Liver (tissue), 9 donors: ENCODE measurements around the gene PRKCH. TPM values are rescaled to one million over a fixed set of nuclear protein-coding genes. Genes with fewer than 3 reads are reported as not detected.

ENCODE experiments used
- DNase-seq: peaks from one replicate; pipeline ENCODE4 v3.0.0-alpha.2; 2017; ENCODE audit warnings: low spot score
- H3K27ac ChIP-seq, 2 donors: one replicate each; pipeline ENCODE4 v1.7.0; 2013; ENCODE audit warnings: inconsistent platforms in 2 of 2, low read length in 2 of 2, control low read depth in 1 of 2, low read depth in 1 of 2, mild to moderate bottlenecking in 1 of 2
- H3K27me3 ChIP-seq, 4 donors: one replicate each; pipeline versions ENCODE4 v1.6.1 to v1.7.0; 2013; ENCODE audit warnings: low read length in 3 of 4, inconsistent platforms in 1 of 4, mild to moderate bottlenecking in 1 of 4, moderate library complexity in 1 of 4; ENCODE audit not compliant: control insufficient read depth in 4 of 4, insufficient read depth in 4 of 4
- H3K36me3 ChIP-seq, 4 donors: one replicate each; pipeline versions ENCODE4 v1.6.1 to v1.7.0; 2013; ENCODE audit warnings: low read length in 3 of 4, mild to moderate bottlenecking in 3 of 4, low read depth in 1 of 4, moderate library complexity in 1 of 4; ENCODE audit not compliant: control insufficient read depth in 4 of 4, insufficient read depth in 3 of 4
- H3K4me1 ChIP-seq, 4 donors: one replicate each; pipeline versions ENCODE4 v1.6.1 to v1.7.0; 2013; ENCODE audit warnings: low read length in 3 of 4, mild to moderate bottlenecking in 3 of 4, moderate library complexity in 1 of 4; ENCODE audit not compliant: control insufficient read depth in 4 of 4, insufficient read depth in 4 of 4
- H3K4me3 ChIP-seq, 3 donors: one replicate each; pipeline versions ENCODE4 v1.6.1 to v1.7.0; 2013; ENCODE audit warnings: low read length in 3 of 3, control low read depth in 1 of 3, low read depth in 1 of 3, mild to moderate bottlenecking in 1 of 3
- H3K9ac ChIP-seq, 2 donors: one replicate each; pipeline ENCODE4 v1.7.0; 2013; ENCODE audit warnings: low read length in 2 of 2, mild to moderate bottlenecking in 2 of 2, moderate library complexity in 2 of 2, control low read depth in 1 of 2, low read depth in 1 of 2
- H3K9me3 ChIP-seq, 4 donors: one replicate each; pipeline versions ENCODE4 v1.6.1 to v1.7.0; 2013; ENCODE audit warnings: low read length in 3 of 4; ENCODE audit not compliant: control insufficient read depth in 4 of 4
- ATF3 ChIP-seq: IDR thresholded peaks from 2 replicates; pipeline ENCODE4 v1.6.1; 2016; ENCODE audit warnings: antibody characterized with exemption
- CTCF ChIP-seq: fragments of 150-350 bp; IDR thresholded peaks from 2 replicates; pipeline ENCODE4 v1.5.1; 2017; ENCODE audit warnings: improper control_type of control experiment, low read depth, low read length; ENCODE audit not compliant: missing input control
- EGR1 ChIP-seq, 2 donors: IDR thresholded peaks; 2 replicates each; pipeline ENCODE4 v1.6.1; 2016 to 2018; ENCODE audit warnings: antibody characterized with exemption in 2 of 2, low read depth in 2 of 2
- FOXA1 ChIP-seq: IDR thresholded peaks from 2 replicates; pipeline ENCODE4 v1.6.1; 2016; ENCODE audit warnings: antibody characterized with exemption
- FOXA2 ChIP-seq: IDR thresholded peaks from 2 replicates; pipeline ENCODE4 v1.6.1; 2016; ENCODE audit warnings: antibody characterized with exemption
- GABPA ChIP-seq, 2 donors: IDR thresholded peaks in 1 of 2; conservative IDR thresholded peaks in 1 of 2; 2 replicates each; pipeline ENCODE4 v1.6.1; 2016; ENCODE audit warnings: antibody characterized with exemption in 2 of 2, mild to moderate bottlenecking in 1 of 2, moderate library complexity in 1 of 2
- HNF4A ChIP-seq, 2 donors: conservative IDR thresholded peaks; 2 replicates each; pipeline ENCODE4 v1.6.1; 2016; ENCODE audit warnings: antibody characterized with exemption in 2 of 2, mild to moderate bottlenecking in 2 of 2
- JUND ChIP-seq, 2 donors: IDR thresholded peaks; 2 replicates each; pipeline ENCODE4 v1.6.1; 2016; ENCODE audit warnings: antibody characterized with exemption in 2 of 2
- MAX ChIP-seq: IDR thresholded peaks from 2 replicates; pipeline ENCODE4 v1.6.1; 2016; ENCODE audit warnings: antibody characterized with exemption
- RAD21 ChIP-seq, 2 donors: IDR thresholded peaks; 2 replicates each; pipeline ENCODE4 v1.6.1; 2016; ENCODE audit warnings: antibody characterized with exemption in 2 of 2, mild to moderate bottlenecking in 2 of 2
- REST ChIP-seq: IDR thresholded peaks from 2 replicates; pipeline ENCODE4 v1.6.1; 2016; ENCODE audit warnings: antibody characterized with exemption, mild to moderate bottlenecking
- RXRA ChIP-seq, 2 donors: IDR thresholded peaks; 2 replicates each; pipeline ENCODE4 v1.6.1; 2017 to 2018; ENCODE audit warnings: antibody characterized with exemption in 2 of 2, mild to moderate bottlenecking in 1 of 2
- SP1 ChIP-seq: IDR thresholded peaks from 2 replicates; pipeline ENCODE4 v1.6.1; 2018; ENCODE audit warnings: antibody characterized with exemption, mild to moderate bottlenecking
- TAF1 ChIP-seq: conservative IDR thresholded peaks from 2 replicates; pipeline ENCODE4 v1.6.1; 2016; ENCODE audit warnings: antibody characterized with exemption, mild to moderate bottlenecking
- ZBTB33 ChIP-seq: IDR thresholded peaks from 2 replicates; pipeline ENCODE4 v1.6.1; 2016; ENCODE audit warnings: antibody characterized with exemption
- WGBS: extraction: QIAGEN DNeasy Blood & Tissue Kit; methylation state at CpG from one replicate; pipeline ENCODE4 v1.1.7; 2013; 5-methylcytosine and 5-hydroxymethylcytosine counted together
- polyA plus RNA-seq, 2 donors: library from polyadenylated mRNA; stranded (reverse) in 1 of 2; unstranded in 1 of 2; fragments of 200-250 nt in 1 of 2; fragments of >200 nt in 1 of 2; fragmentation: Nextera tagmentation in 1 of 2; extraction: Ambion mirVana in 1 of 2; gene quantifications; one replicate each; pipeline versions ENCODE4 v1.2.1 to v1.2.3, GENCODE V29; 2013 to 2015
- total RNA-seq, 2 donors: library from RNA; depleted of rRNA; stranded (reverse); fragments of >200 nt; gene quantifications; one replicate each; pipeline ENCODE4 v1.2.3, GENCODE V29; 2014
- donor health status: healthy.
- donor health status: healthy.
- donor health status: healthy.
- donor health status: healthy.
- donor health status: healthy.

PRKCH gene
- total and polyA plus RNA-seq, 4 donors: 3.9 to 13.7 (median 7.0) TPM

- no peaks in the 10 kb centered on the region for H3K36me3 ChIP-seq
- no peak for DNase-seq
- WGBS: 38% methylated on average over 8 of the region's 8 CpGs
- TF ChIP-seq ATF3: peak; percentile 24
- TF ChIP-seq ZBTB33: no peak
- TF ChIP-seq EGR1 (IDR thresholded peaks at IDR 0.05; ENCODE audit: low read depth in 2 of 2): no peak
- TF ChIP-seq REST: no peak
- TF ChIP-seq HNF4A (conservative IDR thresholded peaks at IDR 0.05): peak in 1 of 2 donors; percentile 18
- no peak for TF ChIP-seq FOXA1
- no peak for TF ChIP-seq GABPA (IDR thresholded peaks at IDR 0.05 in 1 of 2, conservative IDR thresholded peaks at IDR 0.05 in 1 of 2)
- TF ChIP-seq FOXA2: peak; percentile 48
- no peak for TF ChIP-seq JUND (IDR thresholded peaks at IDR 0.05)
- TF ChIP-seq MAX: no peak
- TF ChIP-seq TAF1: no peak
- peak in 1 of 2 donors; percentile 38 for TF ChIP-seq RAD21 (IDR thresholded peaks at IDR 0.05)
- no peak for TF ChIP-seq CTCF
- peak; percentile 23 for TF ChIP-seq SP1
- TF ChIP-seq RXRA (IDR thresholded peaks at IDR 0.05): peak; percentile 15 to 32
- H3K27ac ChIP-seq: peak overlapping the region; percentile 49 to 52
- H3K9me3 ChIP-seq: no peaks in the 10 kb centered on the region
- H3K27me3 ChIP-seq: no peaks in the 10 kb centered on the region
- no peak overlapping the region for H3K4me3 ChIP-seq
- H3K4me1 ChIP-seq: peaks cover 7 to 31% (median 20%) of the 10 kb centered on the region in 4 donors
- no peak overlapping the region for H3K9ac ChIP-seq
These were observed 216.4 kb downstream of the PRKCH start for GRCh38 chr14:61537563-61538463.
